ENCODE results near the gene NOL7.
A peak's percentile ranks its signal among the peaks of the same experiment; 100 is the strongest.

Gene NOL7

DNA sequence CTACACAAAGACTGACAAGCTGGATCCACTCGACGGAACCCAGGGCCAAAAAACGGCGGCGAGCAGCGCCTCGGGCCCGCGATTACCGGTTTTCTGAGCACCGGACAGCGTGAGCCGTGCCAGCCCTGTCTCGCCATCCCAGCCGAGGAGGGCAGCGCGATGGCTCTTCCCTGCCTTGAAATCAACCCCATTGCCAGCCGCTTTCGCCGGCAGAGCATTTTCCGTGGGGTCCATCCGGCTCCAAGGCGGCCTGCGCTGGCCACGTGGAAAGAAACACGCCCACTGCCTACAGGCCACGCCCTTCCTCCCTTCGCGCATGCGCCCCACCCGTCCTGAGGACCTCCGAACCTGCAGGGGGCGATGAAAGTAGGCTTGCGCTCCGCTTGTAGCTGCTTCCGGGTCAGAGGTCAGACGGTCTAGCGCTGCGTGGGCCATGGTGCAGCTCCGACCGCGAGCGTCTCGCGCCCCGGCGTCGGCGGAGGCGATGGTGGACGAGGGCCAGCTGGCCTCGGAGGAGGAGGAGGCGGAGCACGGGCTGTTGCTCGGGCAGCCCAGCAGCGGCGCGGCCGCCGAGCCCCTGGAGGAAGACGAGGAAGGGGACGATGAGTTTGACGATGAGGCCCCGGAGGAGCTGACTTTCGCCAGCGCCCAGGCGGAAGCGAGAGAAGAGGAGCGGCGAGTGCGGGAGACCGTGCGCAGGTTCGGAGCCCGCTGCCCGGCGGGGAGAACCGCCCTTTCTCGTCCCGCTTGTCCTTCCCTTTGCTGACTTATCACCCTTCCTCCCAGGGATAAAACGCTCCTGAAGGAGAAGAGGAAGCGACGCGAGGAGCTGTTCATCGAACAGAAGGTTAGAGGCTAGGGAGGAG is at the start of gene NOL7:
NOL7 (plus strand) TSS at position 410 of the 866 bp plus-strand sequence; CDS start at position 434, 24 bp downstream.
- peak; percentile 99 for DNase-seq

DNA sequence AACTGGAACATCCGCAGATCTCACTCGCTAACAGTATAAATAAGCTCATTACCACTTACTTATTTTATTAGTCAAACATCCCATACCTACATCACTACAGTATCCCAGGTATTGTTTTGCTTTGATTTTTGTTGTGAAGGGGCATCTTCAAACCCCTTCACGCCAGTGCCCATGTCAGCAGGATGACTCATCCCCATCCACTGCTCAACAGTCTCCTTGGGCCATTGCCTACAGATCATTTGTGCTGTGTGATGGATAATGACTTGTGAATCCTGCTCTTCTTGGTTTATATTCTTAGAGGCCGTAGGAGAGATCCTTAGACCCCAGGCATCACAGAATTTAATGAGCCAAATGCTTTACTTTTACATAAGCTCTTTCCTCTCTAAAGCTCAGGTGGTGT is 49.2 kb upstream of the NOL7 start:
- no peak for DNase-seq

DNA sequence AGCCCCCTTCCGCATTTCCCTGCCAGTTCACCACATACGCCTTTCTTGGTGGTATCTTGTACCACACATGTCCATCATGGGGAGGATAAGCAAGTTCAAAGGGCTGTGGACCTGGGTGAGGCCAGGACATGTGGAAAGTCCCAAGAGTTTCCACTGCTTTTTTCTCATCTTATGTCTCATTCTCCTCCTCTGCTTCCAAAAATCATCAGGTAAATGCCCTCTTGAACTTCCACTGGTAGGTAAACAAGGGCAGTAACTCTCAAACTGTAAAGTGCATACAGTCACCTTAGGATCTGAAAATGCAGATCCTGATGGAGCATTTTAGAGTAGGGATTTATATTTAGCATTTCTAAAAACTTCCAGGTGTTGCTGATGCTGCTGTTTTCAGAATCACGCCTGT is 48.6 kb upstream of the NOL7 start:
- DNase-seq, result no peak

DNA sequence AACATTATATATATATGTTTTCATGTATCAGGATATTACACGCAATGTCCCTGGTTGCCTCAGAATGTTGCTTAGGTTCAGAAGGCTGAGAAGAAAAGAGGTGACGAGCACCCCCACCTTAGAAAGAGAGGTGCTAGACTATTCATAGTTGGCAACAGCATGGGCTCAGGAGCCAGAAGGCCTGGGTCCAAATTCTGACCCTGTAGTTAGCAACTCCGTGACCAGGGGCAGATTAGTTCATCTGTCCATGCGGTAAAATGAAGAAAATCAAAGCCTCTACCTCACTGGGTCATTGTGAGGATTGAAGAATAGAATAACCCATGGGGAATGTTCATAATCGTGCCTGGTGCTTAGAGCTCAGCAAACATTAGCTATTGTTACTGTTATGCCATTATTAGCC is 46.2 kb upstream of the NOL7 start:
- DNase-seq, result no peak

DNA sequence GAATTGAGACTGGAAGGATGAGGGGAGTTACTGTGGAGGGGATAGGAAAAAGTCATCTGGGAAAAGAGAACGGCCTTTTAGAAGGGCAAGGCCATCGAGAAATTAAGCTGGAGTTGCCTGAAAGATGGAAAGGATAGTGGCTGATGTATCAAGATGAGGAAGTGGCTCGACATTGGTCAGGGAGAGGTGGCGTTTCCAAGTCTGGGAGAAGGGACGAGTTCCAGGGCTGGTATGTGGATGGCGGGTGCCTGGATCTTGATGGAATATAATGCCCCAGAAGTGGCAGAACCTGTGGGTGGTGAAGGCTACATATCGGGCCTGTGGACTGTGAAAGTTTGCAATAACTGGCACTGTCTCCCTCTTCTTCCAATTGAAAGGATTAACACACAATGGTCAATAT is 42.9 kb upstream of the NOL7 start:
- DNase-seq, result no peak

DNA sequence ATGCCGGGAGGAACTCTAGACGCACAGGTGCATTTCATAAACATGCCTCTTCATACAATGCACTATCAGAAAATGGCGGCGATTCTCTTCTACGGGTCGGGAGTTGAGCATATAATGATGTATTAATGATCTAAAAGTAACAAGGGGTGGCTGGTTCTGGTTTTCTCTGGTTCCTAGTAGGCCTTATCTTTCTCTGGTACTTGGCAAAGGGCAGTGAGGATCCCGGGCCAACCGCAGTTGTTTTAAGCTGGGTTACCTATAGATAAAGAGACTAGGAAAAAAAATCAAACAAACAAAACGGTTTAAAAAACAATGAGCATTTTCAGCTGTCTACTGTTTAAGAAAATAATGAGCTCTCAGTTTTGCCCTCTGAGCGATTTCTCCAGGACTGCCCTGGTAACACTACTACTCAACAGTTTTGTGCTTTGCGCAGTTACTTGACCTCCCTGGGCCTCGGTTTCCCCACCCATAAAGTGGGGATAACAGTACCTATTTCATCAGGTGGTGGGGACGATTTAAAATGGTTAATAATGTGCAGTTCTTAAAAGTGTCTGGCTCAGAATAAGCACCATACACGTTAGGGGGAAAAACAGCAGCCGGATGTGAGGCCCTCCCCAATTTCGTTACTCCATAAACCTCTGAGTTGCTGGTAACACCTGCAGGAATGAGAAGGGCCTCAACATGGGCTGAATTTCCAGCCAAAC is 42.0 kb upstream of the NOL7 start:
- no peak for DNase-seq

DNA sequence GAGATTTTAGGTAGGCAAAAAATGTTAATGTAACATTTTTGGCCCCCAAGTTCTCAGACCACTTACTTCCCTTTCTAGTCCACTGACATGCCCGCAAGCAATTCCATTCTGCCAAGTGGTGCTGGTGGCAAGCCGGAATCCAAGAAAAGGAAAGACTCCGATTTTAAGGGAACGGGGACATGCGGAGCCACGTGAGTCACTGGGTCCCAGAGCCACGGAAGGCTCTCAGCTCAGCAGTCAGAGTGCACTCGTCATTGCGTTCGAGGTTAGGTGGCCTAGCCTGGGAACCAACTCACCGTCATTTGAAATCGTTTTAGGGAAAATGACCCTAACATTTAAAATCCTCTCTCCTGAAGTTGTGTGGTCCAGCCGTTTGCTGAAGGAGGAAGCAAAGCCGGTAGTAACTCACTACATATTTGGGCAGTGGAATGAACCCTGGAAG is 41.4 kb upstream of the NOL7 start:
- peak; percentile 41 for DNase-seq

DNA sequence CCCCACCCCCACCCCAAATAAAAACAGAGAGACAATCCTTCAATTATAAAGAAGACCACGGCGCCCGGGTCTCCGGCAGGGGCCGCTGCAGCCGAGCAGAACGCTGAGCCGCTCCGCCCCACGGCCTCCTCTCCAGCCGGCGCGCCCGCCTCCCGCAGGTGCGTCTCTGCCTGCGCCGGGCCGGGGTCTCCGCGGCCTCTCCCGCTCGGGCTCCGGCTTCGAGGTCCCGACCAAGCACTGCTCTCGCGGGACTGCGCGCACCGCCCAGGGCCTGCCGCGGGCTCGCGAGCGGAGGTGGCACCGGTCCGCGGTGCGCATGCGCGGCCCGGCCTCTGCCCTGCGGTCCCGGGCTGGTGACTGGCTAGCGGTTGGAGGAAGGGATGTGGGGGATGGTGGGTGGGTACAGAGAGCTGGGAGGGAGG is 41.0 kb upstream of the NOL7 start:
- DNase-seq, result peak; percentile 93

DNA sequence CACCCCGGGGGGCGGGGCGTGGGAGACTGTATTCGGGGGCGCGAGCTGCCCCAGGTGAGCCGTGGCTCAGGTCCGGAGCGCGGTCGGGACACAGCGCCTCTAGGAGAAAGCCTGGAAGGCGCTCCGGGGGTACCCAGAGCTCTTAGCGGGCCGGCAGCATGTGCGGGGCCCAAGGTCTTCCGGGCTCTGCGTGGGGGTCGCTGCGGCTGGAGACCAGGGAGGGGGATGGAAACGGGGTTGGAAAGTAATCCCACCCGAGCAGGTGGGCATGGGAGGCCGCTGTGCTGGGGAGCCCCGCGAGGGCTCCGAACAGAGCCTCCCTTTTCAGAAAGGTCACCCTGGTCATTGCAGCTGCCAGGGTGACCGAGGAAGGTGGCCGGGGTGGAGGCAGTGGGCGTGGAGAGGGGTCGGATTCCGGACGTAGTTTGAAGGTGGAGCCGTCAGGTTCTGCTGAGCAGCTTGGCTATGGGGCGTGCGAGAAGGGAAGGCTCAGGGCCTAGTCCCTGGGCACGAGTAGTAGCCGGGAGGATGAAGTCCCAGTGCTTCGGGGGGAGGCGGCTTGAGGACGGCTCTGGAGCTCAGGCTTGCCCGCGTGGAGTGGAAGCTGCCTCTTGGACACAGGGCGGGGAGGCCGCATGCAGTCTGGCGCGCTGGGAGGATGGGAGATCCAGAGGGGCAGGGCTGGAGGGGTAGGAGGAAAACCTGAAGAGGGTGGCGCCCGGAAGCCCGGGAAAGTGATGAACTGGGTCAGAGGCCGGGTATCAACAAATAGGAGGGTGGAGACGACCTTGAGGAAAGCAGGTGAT is 40.4 kb upstream of the NOL7 start, which contains the start of gene SIRT5:
SIRT5 (plus strand) TSS at position 31 of the 806 bp plus-strand sequence. CDS start 9,510 bp downstream, outside the sequence.
- peak; percentile 89 for DNase-seq

DNA sequence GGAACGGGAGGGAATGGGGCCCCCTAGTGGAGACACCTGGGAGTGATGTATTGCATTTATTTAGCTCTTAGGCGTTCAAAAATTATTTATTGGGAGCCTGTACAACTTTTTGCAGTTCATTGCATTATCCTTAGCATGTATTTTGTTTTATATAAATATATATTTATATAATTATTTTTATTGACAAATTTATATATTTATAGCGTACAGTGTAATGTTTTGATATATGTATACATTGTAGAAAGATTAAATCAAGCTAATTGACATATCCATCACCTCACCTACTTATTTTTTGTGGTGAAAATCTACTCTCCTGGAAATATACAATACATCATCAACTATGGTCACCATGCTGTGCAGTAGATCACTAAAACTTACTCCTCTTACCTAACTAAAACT is 39.8 kb upstream of the NOL7 start:
- DNase-seq, result no peak

DNA sequence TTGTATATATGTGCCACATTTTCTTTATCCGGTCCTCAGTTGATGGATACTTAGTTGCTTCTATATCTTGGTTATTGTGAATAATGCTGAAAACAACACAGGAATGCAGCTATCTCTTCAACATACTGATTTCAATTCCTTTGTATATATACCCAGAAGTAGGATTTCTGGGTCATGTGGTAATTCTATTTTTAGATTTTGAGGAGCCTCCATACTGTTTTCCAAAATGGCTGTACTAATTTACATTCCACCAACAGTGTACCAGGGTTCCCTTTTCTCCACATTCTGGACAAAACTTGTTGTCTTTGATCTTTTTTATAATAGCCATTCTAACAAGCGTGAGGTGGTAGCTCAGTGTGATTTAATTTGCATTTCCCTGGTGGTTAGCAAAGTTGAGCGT is 39.1 kb upstream of the NOL7 start:
- DNase-seq, result no peak

DNA sequence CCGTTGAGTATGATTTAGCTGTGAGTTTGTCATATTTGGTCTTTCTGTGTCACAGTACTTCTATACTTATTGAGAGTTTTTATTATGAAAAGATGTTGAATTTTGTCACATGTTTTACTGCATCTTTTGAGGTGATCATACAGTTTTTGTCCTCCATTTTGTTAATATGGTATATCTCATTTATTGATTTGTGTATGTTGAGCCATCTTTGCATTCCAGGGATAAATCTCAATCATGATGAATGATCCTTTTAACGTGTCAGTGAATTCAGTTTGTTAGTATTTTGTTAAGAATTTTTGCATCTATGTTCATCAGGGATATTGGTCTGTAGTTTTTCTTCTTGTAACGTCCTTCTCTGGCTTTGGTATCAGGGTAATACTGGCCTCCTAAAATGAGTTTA is 37.2 kb upstream of the NOL7 start:
- no peak for DNase-seq

DNA sequence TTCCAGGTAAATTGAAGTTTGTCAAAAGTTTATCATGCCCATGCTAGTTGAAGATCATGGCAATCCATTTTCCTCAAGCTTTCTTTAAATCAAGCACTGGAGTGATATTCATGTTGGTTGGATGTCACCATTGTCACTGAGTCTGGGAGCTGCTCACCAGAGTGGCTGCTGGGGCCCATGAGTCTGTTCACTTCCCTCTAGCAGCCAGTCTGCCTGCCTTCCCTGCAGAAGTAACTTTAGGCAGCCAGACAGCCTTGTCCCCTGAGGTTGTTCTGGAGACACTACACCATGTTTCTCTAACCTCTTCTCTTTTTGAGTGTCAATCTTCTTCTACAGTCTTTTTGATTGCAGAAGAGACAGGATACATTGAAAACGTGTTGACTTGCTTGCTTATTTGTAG is 35.2 kb upstream of the NOL7 start:
- no peak for DNase-seq

DNA sequence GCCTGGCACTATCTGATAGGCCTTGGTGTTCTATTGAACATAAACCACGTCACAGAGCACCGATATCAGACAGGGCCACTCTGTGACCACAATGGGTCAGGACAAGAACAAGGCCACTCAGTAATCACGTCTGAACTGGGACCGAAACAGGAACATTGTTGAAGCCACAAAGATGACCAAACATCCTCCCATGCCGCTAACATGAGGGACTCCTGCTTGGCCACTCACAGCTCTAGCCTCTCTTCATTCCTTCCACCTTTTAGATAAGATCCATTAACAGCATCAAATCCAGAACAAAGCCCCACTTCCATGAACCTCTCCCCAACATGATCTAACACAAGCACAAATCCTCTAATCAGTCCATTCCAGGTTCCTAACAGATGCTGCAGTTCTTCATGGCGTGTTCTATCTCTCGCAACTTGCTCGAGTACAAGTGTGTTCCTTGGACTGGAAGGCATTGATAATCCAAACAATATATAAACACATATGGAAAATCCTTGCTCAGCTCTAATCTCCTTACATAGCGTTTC is 33.4 kb upstream of the NOL7 start:
- no peak for DNase-seq

DNA sequence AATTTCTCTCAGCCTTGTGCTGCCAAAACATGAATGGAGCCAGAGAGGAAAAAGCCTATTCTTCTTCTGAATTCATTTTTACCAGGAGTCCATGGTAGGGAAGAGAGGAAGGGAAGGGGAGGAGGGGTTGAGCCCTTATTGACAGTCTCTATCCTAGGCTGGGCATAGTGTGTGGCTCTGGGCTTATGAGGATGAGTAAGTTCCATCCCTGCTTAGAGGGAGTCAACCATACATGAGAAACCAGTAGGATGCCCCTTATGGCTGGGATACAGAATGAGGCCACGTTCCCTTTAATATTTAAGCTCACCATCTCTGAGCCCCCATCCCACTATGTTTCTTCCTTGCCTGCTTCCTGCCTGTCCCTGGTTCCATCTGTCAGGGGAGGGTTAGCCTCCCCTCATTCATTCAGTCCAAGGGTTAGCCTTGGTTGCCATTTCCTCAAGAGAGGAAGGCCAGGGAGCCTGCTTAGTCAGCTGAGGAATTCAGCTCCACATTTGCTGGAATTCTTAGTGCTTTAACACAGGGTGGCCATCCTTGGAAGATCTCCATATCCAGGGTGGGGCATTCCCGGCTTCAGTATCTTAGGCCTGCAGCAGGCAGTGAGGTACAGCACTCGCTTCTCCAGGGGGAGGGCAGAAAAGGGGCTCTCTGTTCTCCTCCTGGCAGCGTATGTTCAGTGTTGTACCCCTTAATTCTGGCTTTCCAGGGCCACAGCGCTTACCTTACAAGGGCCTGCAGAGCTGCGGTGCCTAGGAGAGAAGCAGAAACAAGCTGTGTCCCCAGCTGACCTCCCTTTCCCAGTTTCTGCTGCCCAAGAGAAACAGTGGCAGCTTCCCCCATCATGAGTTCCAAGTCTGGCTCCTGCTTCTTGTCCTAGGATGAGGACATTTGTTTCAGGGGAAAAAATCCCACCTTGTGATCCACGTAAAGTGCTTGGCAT is 28.3 kb upstream of the NOL7 start:
- DNase-seq, result no peak

DNA sequence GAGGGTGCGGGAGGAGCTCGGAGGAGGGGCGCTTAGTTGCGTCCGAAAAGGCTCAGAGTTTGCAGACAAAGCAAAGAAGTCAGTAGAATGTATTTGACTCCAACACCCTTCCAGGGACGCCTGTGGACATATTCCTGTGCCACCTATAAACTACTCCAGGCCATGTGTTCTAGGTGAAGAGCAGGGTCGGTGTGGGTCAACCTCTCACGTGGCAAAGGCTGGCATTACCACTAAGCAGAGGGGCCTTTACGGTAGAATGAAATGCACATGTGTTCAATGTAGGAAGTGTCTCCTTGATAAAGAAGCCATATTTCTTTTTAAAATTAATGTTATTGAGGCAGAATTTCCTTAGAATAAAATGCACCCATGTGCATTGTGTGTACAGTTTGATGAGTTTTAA is 25.3 kb upstream of the NOL7 start:
- no peak for DNase-seq

DNA sequence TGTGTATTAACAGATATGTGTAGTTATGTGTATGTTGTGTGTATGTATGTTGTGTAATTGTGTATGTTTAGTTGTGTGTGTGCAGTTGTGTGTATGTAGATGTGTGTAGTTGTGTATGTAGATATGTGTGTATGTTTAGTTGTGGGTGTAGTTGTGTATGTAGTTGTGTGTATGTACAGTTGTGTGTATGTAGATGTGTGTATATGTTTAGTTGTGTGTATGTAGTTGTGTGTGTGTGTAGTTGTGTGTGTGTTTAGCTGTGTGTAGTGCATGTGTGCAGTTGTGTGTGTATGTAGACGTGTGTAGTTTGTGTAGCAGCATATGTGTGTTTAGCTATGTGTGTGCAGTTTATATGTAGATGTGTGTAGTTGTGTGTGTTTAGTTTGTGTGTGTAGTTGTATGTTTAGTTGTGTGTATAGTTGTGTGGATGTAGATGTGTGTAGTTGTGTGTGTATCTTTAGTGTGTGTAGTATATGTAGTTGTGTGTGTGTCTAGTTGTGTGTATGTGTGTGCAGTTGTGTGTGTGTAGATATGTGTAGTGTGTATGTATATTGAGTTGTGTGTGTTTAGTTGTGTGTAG is 24.5 kb upstream of the NOL7 start:
- no peak for DNase-seq

DNA sequence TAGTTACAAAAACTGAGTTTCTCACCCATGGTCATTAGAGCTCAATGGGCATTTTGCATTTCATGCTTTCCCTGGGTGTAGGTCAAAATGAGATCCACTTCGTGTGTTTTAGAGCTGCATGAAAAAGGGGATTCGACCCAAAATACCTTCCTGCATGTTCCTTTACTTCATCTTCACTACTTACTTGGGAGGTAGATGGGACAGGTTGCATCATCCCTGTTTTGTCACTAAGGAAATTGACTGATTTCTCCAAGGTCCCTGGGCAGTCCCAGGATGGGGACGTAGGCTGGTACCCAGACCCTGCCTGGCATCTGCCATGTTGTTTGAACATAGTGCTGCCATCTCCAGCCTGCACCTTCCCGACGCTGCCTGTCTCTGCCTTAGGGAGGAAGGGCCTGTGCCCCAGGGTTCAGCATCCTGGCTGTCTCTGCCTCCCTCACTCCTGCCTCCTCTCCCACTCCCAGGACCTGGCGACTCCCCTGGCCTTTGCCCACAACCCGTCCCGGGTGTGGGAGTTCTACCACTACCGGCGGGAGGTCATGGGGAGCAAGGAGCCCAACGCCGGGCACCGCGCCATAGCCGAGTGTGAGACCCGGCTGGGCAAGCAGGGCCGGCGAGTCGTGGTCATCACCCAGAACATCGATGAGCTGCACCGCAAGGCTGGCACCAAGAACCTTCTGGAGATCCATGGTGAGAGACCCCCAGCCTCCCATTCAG is 23.8 kb upstream of the NOL7 start:
- DNase-seq, result no peak

DNA sequence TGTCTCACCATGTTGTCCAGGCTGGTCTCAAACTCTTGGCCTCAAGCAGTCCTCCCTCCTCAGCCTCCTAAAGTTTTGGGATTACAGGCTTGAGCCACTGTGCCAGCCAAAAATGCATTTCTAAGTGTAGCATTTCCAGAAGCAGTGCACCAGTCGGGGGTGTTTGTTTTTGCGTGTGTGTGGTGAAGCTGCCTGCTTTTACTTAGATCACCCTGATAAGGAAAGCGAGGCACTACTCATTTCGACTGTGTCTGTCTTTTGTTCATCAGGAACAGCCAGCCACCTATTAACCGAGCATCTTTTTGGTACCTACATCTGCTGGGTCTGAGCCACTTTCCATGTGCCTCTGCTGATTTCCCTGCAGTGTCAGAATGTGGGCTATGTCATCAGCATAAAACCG is 22.0 kb upstream of the NOL7 start:
- no peak for DNase-seq

DNA sequence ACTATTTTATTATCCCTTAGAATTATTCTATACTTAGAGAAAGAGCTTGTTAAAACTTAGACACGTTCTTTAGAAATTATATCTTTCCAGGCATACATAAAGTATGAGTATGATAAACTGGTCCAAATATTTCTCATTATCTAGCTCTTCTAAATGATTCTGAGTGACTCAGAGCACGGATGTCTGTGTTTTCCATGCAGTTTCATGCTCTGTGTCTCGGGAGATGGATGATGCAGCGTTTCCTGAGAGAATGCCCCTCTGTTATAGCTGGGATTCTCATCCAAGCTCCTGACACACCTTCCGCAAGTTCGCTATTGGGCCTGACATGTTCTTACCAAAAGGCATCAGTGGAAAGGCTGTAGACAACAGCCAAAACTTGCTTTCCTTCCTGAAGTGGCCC is 21.4 kb upstream of the NOL7 start:
- no peak for DNase-seq

DNA sequence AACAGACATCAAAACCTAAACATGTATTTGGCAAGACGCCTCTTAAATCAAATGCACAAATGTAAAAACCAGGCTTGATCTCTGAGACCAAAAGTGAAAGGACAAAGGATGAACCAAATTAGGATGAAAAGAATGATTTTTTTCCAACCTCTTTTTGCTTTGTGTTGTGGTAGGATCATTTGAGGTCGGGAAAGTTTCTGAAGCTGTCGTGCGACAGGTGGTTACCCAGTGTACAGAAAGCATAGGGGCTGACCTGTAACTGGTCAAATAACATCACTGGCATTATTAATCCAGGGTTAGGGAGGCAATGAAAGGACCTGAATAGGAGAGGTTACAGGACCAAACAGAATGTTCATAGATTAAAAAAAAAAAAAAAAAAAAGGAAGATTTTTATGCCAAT is 18.1 kb upstream of the NOL7 start:
- no peak for DNase-seq

Measured in activated CD4-positive, alpha-beta T cell treated with anti-CD3 and anti-CD28 coated beads for 48 hours (primary cell).